HFFc6 (cell line): ENCODE data around the gene TUFT1. TPM values are rescaled to one million over a fixed set of nuclear protein-coding genes. Genes with fewer than 3 reads are reported as not detected.

ENCODE experiments used
- DNase-seq: peaks from one replicate; pipeline ENCODE4 v3.0.0-alpha.2; 2018
- H3K27ac Mint-ChIP-seq: 2 replicates; pipeline ENCODE4 v1.8.0; 2020; ENCODE audit warnings: mild to moderate bottlenecking, mixed read lengths
- H3K27me3 Mint-ChIP-seq: 2 replicates; pipeline ENCODE4 v1.8.0; 2021; ENCODE audit warnings: mild to moderate bottlenecking, moderate library complexity, mixed read lengths; ENCODE audit not compliant: insufficient read depth
- H3K36me3 Mint-ChIP-seq: 2 replicates; pipeline ENCODE4 v1.8.0; 2021; ENCODE audit warnings: low read depth, mixed read lengths
- H3K4me1 Mint-ChIP-seq: 2 replicates; pipeline ENCODE4 v1.8.0; 2020; ENCODE audit warnings: low read depth, mixed read lengths
- H3K4me3 Mint-ChIP-seq: 2 replicates; pipeline ENCODE4 v1.8.0; 2020; ENCODE audit warnings: mild to moderate bottlenecking, moderate library complexity, mixed read lengths
- H3K9me3 Mint-ChIP-seq: 2 replicates; pipeline ENCODE4 v1.8.0; 2020; ENCODE audit warnings: mild to moderate bottlenecking, mixed read lengths
- CTCF ChIP-seq: fragments of 200-600 bp; sonication (generic); IDR thresholded peaks from 2 replicates; pipeline ENCODE4 v1.5.0; 2021; ENCODE audit warnings: antibody characterized with exemption, mild to moderate bottlenecking
- total RNA-seq, 6 experiments: library from RNA; stranded (reverse); fragmentation: NEBNext Ultra II Directional; extraction: Animal tissue kit (Norgen Biotek cat#: 25700); gene quantifications; 2 replicates in 1 of 6; 3 replicates in 5 of 6; pipeline ENCODE4 v1.2.3, GENCODE V29; 2021

TUFT1 gene
- total RNA-seq, 6 experiments from 2014 or later: 6.5 to 20.2 (median 7.3) TPM

GRCh38 chr1:151494741-151495281 lies 45.3 kb upstream of the TUFT1 start:
- peaks cover 26% of the 10 kb centered on the region for H3K27me3 Mint-ChIP-seq
- H3K27ac Mint-ChIP-seq: no peak overlapping the region
- no peaks in the 10 kb centered on the region for H3K36me3 Mint-ChIP-seq
- no peak overlapping the region for H3K4me3 Mint-ChIP-seq
- no peaks in the 10 kb centered on the region for H3K9me3 Mint-ChIP-seq
- no peak for TF ChIP-seq CTCF
- peak; percentile 55 for DNase-seq
- peaks cover 16% of the 10 kb centered on the region for H3K4me1 Mint-ChIP-seq

GRCh38 chr1:151495316-151495715 lies 44.8 kb upstream of the TUFT1 start:
- H3K4me3 Mint-ChIP-seq: no peak overlapping the region
- peaks cover 27% of the 10 kb centered on the region for H3K27me3 Mint-ChIP-seq
- peaks cover 16% of the 10 kb centered on the region for H3K4me1 Mint-ChIP-seq
- no peaks in the 10 kb centered on the region for H3K9me3 Mint-ChIP-seq
- H3K36me3 Mint-ChIP-seq: no peaks in the 10 kb centered on the region
- TF ChIP-seq CTCF: no peak
- H3K27ac Mint-ChIP-seq: no peak overlapping the region
- DNase-seq: no peak

DNA sequence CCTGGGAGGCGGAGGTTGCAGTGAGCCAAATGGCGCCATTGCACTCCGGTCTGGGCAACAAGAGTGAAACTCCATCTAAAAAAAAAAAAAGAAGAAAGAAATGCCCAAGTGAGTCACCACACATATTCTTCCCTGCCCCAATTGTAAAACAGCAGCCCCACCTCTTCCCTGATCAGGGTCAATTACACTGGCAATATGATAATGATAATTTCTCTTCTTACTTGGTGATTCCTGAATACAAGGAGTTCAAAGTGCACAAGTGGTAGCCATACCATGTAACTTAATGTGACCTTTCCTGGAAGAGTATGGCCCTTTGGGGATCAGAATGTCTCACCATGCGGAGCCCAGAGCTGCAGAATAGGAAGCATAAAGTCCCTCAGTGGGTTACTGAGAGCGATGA lies 40.7 kb upstream of the TUFT1 start:
- no peak for TF ChIP-seq CTCF
- no peak overlapping the region for H3K27ac Mint-ChIP-seq
- no peaks in the 10 kb centered on the region for H3K36me3 Mint-ChIP-seq
- no peaks in the 10 kb centered on the region for H3K9me3 Mint-ChIP-seq
- no peak for DNase-seq
- peaks cover 19% of the 10 kb centered on the region for H3K4me1 Mint-ChIP-seq
- H3K27me3 Mint-ChIP-seq: peaks cover 21% of the 10 kb centered on the region
- no peak overlapping the region for H3K4me3 Mint-ChIP-seq

DNA sequence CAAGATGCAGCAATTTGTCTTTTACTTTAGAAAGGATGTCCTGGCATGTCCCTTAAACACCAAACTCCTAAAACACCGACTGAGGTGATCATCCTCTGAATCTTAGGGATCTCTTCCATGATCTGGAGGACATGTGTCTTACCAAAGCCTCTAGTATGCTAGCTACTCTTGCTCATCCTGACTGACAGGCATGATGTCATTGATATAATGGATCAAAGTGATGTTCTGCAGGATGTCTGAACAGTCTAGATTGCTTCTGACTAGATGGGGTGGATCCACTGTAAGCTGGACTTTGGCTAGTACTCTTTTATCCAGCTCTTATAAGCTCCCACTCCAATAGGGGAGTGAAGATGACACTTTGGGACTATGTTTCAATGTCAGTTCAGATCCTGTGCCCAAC lies 40.2 kb upstream of the TUFT1 start:
- no peak for TF ChIP-seq CTCF
- H3K36me3 Mint-ChIP-seq: no peaks in the 10 kb centered on the region
- H3K9me3 Mint-ChIP-seq: no peaks in the 10 kb centered on the region
- H3K27ac Mint-ChIP-seq: no peak overlapping the region
- DNase-seq: no peak
- peaks cover 16% of the 10 kb centered on the region for H3K4me1 Mint-ChIP-seq
- no peak overlapping the region for H3K4me3 Mint-ChIP-seq
- H3K27me3 Mint-ChIP-seq: peaks cover 22% of the 10 kb centered on the region

GRCh38 chr1:151501474-151501873 lies 38.6 kb upstream of the TUFT1 start:
- peak; percentile 39 for TF ChIP-seq CTCF
- Mint-ChIP-seq H3K27ac (no peak overlapping the region), H3K9me3 (no peaks in the 10 kb centered on the region), H3K4me3 (no peak overlapping the region), H3K27me3 (peaks cover 27% of the 10 kb centered on the region), H3K36me3 (no peaks in the 10 kb centered on the region), H3K4me1 (peaks cover 6% of the 10 kb centered on the region)
- no peak for DNase-seq
